ENCODE results near the gene KRTAP4-16. TPM values are rescaled to one million over a fixed set of nuclear protein-coding genes. Genes with fewer than 3 reads are reported as not detected.
"Not testable (repeated sequence)": the region's sequence is repeated elsewhere in the genome, so short reads cannot be mapped to it uniquely, and the experiment has no call there.

Gene KRTAP4-16
- total RNA-seq, 1 experiment from 2014 or later = not detected

GRCh38 chr17:41088760-41089352 is 13.2 kb downstream of the KRTAP4-16 start:
- DNase-seq (ENCODE audit: low read depth); in situ Hi-C loops (cut with HindIII; ENCODE audit: low pct_unique_long_range_greater_than_20kb, low sequenced_read_pairs): not testable (repeated sequence)

- DNase-seq (ENCODE audit: low read depth); in situ Hi-C loops (cut with HindIII; ENCODE audit: low pct_unique_long_range_greater_than_20kb, low sequenced_read_pairs): not testable (repeated sequence)
These were observed 17.7 kb downstream of the KRTAP4-16 start, which contains the start of gene KRTAP4-7 for GRCh38 chr17:41084100-41084856. Gene KRTAP4-7 (plus strand): TSS chr17:41084150. CDS start chr17:41084207, 57 bp downstream.

DNA sequence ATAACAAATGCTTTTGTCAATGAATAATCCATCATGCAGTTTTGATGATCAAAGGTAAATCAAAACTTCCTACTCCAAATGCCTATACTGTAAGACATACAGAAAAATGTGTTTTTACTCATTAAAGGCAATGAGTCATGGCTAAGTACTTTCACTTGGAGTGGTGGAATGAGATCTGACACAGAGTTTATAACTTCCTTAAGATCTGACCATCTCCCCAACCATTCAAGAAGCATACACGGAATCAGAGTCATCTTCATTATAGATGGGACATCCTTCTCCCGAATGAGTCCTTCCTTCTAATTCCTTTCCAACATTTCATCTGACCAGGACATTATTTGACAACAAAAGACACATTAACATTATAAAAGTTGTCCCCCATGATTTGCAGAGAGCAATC is 18.6 kb downstream of the KRTAP4-16 start:
- in situ Hi-C loops (cut with HindIII; ENCODE audit: low pct_unique_long_range_greater_than_20kb, low sequenced_read_pairs); DNase-seq (ENCODE audit: low read depth): not testable (repeated sequence)

- in situ Hi-C loops (cut with HindIII; ENCODE audit: low pct_unique_long_range_greater_than_20kb, low sequenced_read_pairs) = no loop called here
- no peak for DNase-seq (ENCODE audit: low read depth)
These were observed 19.4 kb downstream of the KRTAP4-16 start for GRCh38 chr17:41082626-41083025.

- in situ Hi-C loops (cut with HindIII; ENCODE audit: low pct_unique_long_range_greater_than_20kb, low sequenced_read_pairs) = no loop called here
- no peak for DNase-seq (ENCODE audit: low read depth)
These were observed 25.2 kb downstream of the KRTAP4-16 start for GRCh38 chr17:41076788-41077187.

DNA sequence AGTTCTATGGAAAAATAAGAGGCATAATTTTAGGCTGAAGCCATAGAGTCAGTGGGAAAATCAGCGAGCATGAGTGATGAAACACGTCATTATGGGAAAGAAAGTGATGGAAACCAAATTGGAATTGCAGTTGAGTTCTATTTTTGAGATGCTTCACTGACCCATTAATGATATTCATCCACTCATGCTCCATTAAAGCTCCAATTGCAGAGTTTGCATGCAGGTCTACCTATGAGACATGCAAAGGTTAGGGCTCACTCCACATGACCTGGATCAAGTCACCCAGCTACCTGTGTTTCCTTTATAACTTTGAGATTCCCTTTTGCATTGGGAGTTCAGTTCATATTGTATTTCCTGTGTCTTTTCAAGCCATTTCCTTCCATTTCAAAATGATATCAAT is 28.3 kb downstream of the KRTAP4-16 start:
- DNase-seq (ENCODE audit: low read depth) = no peak
- in situ Hi-C loops (cut with HindIII; ENCODE audit: low pct_unique_long_range_greater_than_20kb, low sequenced_read_pairs) = no loop called here

DNA sequence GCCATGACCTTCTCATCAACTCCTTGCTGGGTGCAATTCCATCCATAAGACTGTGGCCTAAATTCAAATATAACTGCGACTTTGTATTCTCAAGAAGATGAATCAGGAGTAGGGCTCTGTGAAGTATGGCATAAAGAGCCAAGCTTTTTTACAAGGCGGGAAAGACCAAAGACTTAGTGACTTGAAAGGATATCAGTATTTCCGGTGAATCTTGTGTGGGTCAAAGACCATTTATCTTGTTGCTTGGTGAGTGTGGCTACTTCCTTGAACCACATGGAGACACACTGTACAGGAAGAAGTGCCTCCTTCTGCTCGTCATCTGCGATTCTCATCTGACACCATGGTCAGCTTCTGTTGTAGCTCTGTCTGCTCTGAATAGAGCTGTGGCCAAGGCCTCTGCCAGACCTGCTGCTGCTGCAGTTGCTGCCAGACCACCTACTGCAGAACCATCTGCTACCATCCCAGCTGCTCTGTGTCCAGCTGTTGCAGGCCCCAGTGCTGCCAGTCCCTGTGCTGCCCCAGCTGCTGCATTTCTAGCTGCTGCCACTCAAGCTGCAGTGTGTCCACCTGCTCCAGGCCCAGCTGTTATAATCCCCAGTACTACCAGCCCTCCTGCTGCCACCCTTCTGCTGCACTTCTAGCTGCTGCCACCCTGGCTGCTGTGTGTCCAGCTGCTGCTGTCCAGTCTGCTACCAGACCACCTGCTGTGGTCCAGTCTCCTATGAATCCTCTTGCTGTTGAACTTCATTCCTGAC is 30.2 kb downstream of the KRTAP4-16 start:
- no peak for DNase-seq (ENCODE audit: low read depth)
- in situ Hi-C loops (cut with HindIII; ENCODE audit: low pct_unique_long_range_greater_than_20kb, low sequenced_read_pairs) = no loop called here

DNA sequence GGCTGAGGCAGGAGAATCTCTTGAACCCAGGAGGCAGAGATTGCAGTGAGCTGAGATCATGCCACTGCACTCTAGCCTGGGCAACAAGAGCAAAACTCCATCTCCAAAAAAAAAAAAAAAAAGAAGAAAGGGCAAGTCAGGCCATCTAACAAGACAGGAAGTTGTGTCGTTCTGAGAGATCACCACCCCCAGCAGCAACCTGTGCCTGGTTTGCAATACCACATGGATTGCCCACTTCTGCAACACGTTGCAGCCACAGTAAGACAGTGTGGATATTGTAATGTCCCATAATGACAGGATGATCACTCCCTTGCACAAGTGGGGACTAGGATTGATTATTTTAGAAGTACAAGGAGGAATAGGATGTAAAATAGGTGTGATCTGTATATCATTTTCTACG is 33.0 kb downstream of the KRTAP4-16 start:
- in situ Hi-C loops (cut with HindIII; ENCODE audit: low pct_unique_long_range_greater_than_20kb, low sequenced_read_pairs) = no loop called here
- DNase-seq (ENCODE audit: low read depth) = no peak

- no peak for DNase-seq (ENCODE audit: low read depth)
- in situ Hi-C loops (cut with HindIII; ENCODE audit: low pct_unique_long_range_greater_than_20kb, low sequenced_read_pairs) = no loop called here
These were observed 34.7 kb downstream of the KRTAP4-16 start for GRCh38 chr17:41067281-41067680.

DNA sequence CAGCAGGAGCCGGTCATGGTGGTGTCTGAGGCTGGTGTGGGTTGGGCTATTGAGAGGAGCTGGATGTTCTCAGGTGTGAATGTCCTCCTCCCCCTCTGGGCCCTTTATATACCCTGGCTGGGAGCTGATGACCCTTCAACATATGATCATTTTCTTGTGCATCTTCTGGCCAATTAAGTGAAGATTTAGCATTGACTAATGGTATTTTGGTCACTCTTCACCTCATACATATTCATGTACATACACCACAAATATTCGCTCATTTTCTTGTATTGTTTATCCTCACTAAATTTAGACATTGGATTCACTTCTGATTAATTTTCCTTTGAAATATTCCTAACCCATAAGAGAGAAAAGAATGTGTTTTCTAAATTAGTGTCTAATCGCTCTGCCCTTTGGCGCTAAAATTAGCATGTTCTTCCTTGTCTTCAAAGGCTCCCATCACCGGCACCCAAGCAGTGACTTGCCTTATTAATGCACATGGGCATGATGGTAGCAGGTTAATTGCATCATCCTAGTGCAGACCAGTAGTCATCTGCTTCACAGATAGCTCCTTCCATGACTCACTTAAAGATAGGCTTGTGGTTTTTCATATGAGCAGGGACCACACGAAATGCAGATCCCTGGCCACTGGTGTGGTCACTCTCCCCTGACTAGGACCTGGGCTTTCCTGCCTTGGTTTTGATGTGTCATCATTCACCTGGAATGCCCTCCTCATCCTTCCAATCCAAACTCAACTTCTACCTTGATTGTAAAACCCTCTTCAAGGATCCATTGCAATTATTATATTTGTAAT is 36.0 kb downstream of the KRTAP4-16 start, which contains the start of gene KRTAP2-4:
Gene KRTAP2-4 (minus strand): TSS at position 51 of the 796 bp plus-strand sequence. CDS start 34 bp downstream, at position 17.
- DNase-seq (ENCODE audit: low read depth) = peak; percentile 83
- in situ Hi-C loops (cut with HindIII; ENCODE audit: low pct_unique_long_range_greater_than_20kb, low sequenced_read_pairs) = no loop called here

DNA sequence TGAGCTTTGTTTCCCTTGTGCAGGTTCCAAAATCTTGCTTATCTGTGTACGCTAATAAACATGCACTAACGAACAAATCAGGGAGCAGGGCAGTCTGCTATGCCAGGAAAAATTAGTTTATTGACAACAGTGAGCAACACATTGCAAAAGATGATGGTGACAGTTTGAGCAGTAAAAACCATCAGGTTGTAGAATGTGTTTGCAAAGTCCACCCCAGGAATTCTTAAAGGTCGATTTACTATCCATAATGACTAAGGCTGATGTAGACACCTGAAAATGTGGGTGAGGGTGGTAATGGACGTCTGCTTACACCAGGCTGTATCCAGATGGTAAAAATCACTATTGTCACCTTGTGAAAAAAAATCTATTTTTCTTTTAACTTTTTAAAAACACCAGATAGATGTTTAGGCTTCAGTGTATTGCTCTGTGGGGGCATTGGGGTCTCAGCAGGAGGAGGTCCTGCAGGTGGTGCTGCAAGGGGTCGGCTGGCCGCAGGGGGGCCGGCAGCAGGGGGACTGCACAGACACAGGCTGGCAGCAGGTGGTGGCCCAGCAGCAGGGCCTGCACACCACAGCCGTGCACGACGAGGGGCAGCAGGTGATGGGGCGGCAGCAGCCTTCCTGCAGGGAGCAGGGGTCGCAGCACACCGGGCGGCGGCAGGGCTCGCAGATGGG is 36.9 kb downstream of the KRTAP4-16 start:
- in situ Hi-C loops (cut with HindIII; ENCODE audit: low pct_unique_long_range_greater_than_20kb, low sequenced_read_pairs); DNase-seq (ENCODE audit: low read depth): not testable (repeated sequence)

DNA sequence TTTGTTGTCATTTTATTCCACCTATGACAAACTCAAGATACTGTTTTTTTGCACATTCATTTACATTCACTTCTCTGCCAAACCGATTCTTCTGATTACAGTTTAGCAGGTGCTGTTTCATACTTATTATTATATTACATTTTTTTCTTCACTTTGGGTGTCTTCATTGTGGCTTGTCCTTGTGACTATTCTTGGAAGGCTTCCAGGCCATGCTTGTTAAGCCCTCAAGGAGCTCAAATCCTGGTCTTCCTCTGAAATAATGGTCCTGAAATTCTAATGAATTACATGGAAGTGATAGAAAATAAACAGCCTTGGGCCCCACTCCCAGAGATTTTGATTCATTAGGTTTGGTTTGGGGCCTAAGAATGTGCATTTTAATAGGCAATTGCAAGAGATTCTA is 37.7 kb downstream of the KRTAP4-16 start:
- DNase-seq (ENCODE audit: low read depth) = no peak
- in situ Hi-C loops (cut with HindIII; ENCODE audit: low pct_unique_long_range_greater_than_20kb, low sequenced_read_pairs) = no loop called here

GRCh38 chr17:41063449-41063848 is 38.6 kb downstream of the KRTAP4-16 start:
- no peak for DNase-seq (ENCODE audit: low read depth)
- in situ Hi-C loops (cut with HindIII; ENCODE audit: low pct_unique_long_range_greater_than_20kb, low sequenced_read_pairs) = no loop called here

- DNase-seq (ENCODE audit: low read depth) = peak; percentile 74
- in situ Hi-C loops (cut with HindIII; ENCODE audit: low pct_unique_long_range_greater_than_20kb, low sequenced_read_pairs) = no loop called here
These were observed 40.0 kb downstream of the KRTAP4-16 start for GRCh38 chr17:41061964-41062363.

DNA sequence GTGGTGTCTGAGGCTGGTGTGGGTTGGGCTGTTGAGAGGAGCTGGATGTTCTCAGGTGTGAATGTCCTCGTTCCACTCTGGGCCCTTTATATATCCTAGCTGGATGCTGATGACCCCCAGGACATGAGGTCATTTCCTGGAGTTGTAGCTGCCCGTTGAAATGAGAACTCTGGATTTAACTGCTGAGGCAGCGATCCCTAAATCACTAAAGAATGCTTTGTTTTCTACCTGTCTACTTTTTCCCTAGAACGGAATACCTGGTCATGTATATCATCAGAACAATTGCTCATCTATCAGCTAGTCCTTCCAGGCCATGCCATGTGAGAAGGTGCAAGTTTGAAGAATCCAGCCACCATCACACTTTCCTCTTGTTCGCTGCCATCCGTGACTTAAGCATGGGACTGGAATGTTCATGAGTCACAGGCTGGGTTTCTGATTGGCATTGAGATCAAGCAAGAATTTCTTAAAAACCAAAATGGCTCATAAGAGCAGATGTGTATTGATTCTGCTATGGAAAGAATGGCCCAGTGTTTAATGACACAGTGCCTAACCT is 41.9 kb downstream of the KRTAP4-16 start, which contains the start of gene KRTAP2-3:
Gene KRTAP2-3 (minus strand): TSS at position 63 of the 553 bp plus-strand sequence. CDS start 64 bp downstream, outside the sequence.
- in situ Hi-C loops (cut with HindIII; ENCODE audit: low pct_unique_long_range_greater_than_20kb, low sequenced_read_pairs) = no loop called here
- DNase-seq (ENCODE audit: low read depth) = peak; percentile 90

GRCh38 chr17:41059276-41060051 is 42.5 kb downstream of the KRTAP4-16 start:
- DNase-seq (ENCODE audit: low read depth) = peak; percentile 86
- in situ Hi-C loops (cut with HindIII; ENCODE audit: low pct_unique_long_range_greater_than_20kb, low sequenced_read_pairs) = not testable (repeated sequence)

GRCh38 chr17:41058741-41059140 is 43.3 kb downstream of the KRTAP4-16 start:
- in situ Hi-C loops (cut with HindIII; ENCODE audit: low pct_unique_long_range_greater_than_20kb, low sequenced_read_pairs) = no loop called here
- no peak for DNase-seq (ENCODE audit: low read depth)

All from Caki2 (cell line).